Breast epithelium (tissue), 4 donors: ENCODE measurements around the gene RRM2. TPM values are rescaled to one million over a fixed set of nuclear protein-coding genes. Genes with fewer than 3 reads are reported as not detected.

Experiments
- DNase-seq, 2 donors: peaks; one replicate each; pipeline ENCODE4 v3.0.0-alpha.2; 2019; ENCODE audit warnings: low spot score in 2 of 2
- H3K27ac ChIP-seq, 2 donors: fragments of 200-600 bp; sonication (generic) in 1 of 2; one replicate each; pipeline ENCODE4 v1.5.1; 2016 to 2019; ENCODE audit warnings: mild to moderate bottlenecking in 1 of 2
- H3K27me3 ChIP-seq, 2 donors: fragments of 200-600 bp; sonication (generic) in 1 of 2; one replicate each; pipeline versions ENCODE4 v1.5.1 to v1.6.0; 2017 to 2019; ENCODE audit warnings: control low read depth in 1 of 2, mild to moderate bottlenecking in 1 of 2
- H3K36me3 ChIP-seq: fragments of 200-600 bp; one replicate; pipeline ENCODE4 v1.5.1; 2019
- H3K4me1 ChIP-seq, 2 donors: fragments of 200-600 bp; sonication (generic); one replicate each; pipeline ENCODE4 v1.5.1; 2016 to 2019; ENCODE audit warnings: control low read depth in 1 of 2
- H3K4me3 ChIP-seq, 3 donors: fragments of 200-600 bp; sonication (generic); 1 replicate in 2 of 3; 2 replicates in 1 of 3; pipeline ENCODE4 v1.5.1; 2016 to 2019; ENCODE audit warnings: mild to moderate bottlenecking in 3 of 3, moderate library complexity in 2 of 3
- H3K9me3 ChIP-seq, 2 donors: fragments of 200-600 bp; sonication (generic) in 1 of 2; one replicate each; pipeline ENCODE4 v1.5.1; 2016 to 2019; ENCODE audit warnings: control low read depth in 1 of 2
- POLR2A ChIP-seq: fragments of 450-650 bp; IDR thresholded peaks from one replicate; pipeline ENCODE4 v1.6.1; 2016; ENCODE audit warnings: antibody characterized with exemption, mild to moderate bottlenecking, moderate library complexity
- POLR2AphosphoS5 ChIP-seq, 3 donors: sonication (generic); formaldehyde crosslinking; IDR thresholded peaks; one replicate each; pipeline ENCODE4 v1.6.1; 2017; ENCODE audit warnings: antibody characterized with exemption in 3 of 3
- intact Hi-C: fragments of 100-400 bp; cut with DNase I; formaldehyde crosslinking; loops from one replicate; pipeline ENCODE4 v1.15.1; 2023; ENCODE audit warnings: low total_unique reads
- total RNA-seq, 3 donors: library from RNA; depleted of rRNA; stranded (reverse); fragments of >200 nt; gene quantifications; one replicate each; pipeline ENCODE4 v1.1.0, GENCODE V29; 2016
- TF ChIP-seq, protein P1 (sequence below), 3 donors: fragments of 450-650 bp; IDR thresholded peaks; one replicate each; pipeline ENCODE4 v1.5.1; 2016 to 2017; ENCODE audit warnings: antibody characterized with exemption in 3 of 3, mild to moderate bottlenecking in 3 of 3, moderate library complexity in 3 of 3

The RRM2 gene
- total RNA-seq, 3 donors from 2014 or later = 0.98 to 2.6 (median 1.6) TPM

DNA sequence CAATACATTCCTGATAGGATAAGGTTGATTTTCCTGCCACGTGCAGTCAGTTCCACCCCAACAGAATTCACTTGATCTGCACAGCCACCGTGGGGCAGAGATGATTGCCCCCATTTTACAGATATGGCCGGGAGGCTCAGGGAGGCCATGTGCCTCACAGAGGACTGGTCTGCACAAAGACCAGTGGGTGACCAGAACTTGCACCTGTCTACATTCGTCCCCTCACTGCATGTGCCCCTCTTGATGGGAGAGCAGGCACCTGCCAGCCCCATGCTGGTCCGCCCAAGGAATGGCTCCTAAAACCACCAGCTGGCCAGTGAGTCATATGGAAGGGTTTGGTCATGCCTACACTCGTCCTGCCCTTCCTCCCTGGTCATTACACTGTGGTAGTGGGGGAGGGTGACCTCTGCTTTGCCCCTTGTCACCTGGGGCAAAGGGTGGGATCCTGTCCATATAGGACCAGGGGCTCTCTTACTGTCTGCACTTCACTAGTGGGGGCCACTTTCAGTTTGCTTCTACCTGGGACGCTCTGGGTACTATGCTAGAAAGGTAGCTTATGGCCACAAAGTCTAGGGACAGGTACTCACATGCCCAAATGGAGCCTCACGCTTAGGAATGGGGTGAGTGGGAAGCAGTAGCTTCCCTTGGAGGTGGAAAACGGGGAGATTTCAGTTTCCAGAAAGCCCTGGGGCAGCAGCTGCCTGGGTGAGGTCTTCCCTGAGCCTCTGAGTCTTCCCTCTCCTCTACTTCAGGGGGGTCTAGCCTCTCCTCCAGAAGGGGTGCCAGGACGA, 14.7 kb downstream of the RRM2 start:
- no peaks in the 10 kb centered on the region for H3K36me3 ChIP-seq
- H3K4me1 ChIP-seq = no peaks in the 10 kb centered on the region
- H3K4me3 ChIP-seq = no peak overlapping the region
- H3K27ac ChIP-seq = no peak overlapping the region
- H3K27me3 ChIP-seq = no peaks in the 10 kb centered on the region
- no peak for DNase-seq
- intact Hi-C loops = no loop called here
- TF ChIP-seq POLR2AphosphoS5 (IDR thresholded peaks at IDR 0.05) = no peak
- no peak for TF ChIP-seq POLR2A
- TF ChIP-seq, protein P1, sequence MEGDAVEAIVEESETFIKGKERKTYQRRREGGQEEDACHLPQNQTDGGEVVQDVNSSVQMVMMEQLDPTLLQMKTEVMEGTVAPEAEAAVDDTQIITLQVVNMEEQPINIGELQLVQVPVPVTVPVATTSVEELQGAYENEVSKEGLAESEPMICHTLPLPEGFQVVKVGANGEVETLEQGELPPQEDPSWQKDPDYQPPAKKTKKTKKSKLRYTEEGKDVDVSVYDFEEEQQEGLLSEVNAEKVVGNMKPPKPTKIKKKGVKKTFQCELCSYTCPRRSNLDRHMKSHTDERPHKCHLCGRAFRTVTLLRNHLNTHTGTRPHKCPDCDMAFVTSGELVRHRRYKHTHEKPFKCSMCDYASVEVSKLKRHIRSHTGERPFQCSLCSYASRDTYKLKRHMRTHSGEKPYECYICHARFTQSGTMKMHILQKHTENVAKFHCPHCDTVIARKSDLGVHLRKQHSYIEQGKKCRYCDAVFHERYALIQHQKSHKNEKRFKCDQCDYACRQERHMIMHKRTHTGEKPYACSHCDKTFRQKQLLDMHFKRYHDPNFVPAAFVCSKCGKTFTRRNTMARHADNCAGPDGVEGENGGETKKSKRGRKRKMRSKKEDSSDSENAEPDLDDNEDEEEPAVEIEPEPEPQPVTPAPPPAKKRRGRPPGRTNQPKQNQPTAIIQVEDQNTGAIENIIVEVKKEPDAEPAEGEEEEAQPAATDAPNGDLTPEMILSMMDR (IDR thresholded peaks at IDR 0.05) = no peak
- H3K9me3 ChIP-seq = no peaks in the 10 kb centered on the region

DNA sequence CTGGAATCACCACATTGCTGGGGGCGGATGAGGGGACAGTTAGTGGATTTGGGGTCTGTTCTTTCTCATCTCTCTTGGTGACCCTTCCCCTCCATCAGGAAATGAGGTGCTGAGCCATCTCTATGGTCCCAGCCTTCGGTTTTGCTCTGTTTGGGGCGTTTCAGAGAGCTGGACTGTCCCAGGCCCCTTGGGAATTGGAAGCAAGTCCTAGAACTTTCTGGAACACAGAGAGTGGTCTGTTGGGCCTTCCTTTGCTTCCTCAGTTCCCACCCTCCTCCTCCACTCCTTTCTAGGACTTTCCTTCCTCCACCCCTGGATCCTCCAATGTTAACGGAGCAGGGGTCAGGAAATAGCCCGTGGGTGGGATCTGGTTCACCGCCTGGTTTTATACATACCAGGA, 17.0 kb downstream of the RRM2 start:
- Histone ChIP-seq H3K4me3 (no peak overlapping the region), H3K36me3 (no peaks in the 10 kb centered on the region), H3K9me3 (no peaks in the 10 kb centered on the region), H3K27ac (no peak overlapping the region), H3K27me3 (no peaks in the 10 kb centered on the region), H3K4me1 (no peaks in the 10 kb centered on the region)
- intact Hi-C loops = no loop called here
- no peak for DNase-seq
- no peak for TF ChIP-seq POLR2AphosphoS5 (IDR thresholded peaks at IDR 0.05)
- no peak for TF ChIP-seq POLR2A

DNA sequence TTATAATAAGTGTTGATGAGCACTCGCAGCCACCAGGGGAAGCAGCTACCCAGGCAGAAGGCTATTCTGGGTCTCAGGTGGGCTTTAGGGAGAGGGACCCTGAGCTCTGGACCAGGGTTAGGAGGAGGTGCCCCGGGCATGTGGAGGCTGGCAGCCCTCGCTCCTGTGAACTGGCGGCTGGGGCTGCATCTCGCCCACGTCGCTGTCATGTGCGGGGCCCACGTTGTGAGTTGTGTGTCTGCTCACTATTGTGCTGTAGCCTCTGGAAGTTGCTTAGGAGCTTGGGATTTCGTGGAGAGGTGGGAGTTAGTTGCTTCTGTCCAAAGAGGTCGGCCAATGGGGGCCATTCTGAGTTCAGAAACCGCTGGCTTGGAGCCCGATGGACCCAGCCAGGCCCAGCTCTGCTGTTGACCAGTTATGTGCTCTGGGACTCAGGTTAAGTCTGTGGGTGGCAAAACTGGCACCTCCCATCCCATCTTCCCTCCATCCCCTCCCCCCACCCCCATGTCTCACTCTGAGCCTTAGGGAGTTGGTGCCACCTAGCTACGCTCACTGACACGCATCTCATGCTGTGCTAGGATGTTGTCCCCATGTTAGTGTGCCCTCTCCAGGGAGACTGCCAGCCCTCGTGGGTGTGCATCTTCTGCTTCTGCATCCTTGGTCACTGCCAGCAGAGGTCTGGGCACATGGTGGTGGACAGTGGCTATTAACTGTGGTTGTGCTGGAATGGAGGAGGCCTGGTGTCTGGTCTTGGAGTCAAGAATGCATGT, 18.5 kb downstream of the RRM2 start:
- Histone ChIP-seq H3K27ac (no peak overlapping the region), H3K4me1 (no peaks in the 10 kb centered on the region), H3K36me3 (no peaks in the 10 kb centered on the region), H3K4me3 (no peak overlapping the region), H3K9me3 (no peaks in the 10 kb centered on the region), H3K27me3 (no peaks in the 10 kb centered on the region)
- intact Hi-C loops = no loop called here
- no peak for DNase-seq
- no peak for TF ChIP-seq POLR2AphosphoS5 (IDR thresholded peaks at IDR 0.05)
- no peak for TF ChIP-seq POLR2A
- TF ChIP-seq, protein P1 (IDR thresholded peaks at IDR 0.05) = no peak

DNA sequence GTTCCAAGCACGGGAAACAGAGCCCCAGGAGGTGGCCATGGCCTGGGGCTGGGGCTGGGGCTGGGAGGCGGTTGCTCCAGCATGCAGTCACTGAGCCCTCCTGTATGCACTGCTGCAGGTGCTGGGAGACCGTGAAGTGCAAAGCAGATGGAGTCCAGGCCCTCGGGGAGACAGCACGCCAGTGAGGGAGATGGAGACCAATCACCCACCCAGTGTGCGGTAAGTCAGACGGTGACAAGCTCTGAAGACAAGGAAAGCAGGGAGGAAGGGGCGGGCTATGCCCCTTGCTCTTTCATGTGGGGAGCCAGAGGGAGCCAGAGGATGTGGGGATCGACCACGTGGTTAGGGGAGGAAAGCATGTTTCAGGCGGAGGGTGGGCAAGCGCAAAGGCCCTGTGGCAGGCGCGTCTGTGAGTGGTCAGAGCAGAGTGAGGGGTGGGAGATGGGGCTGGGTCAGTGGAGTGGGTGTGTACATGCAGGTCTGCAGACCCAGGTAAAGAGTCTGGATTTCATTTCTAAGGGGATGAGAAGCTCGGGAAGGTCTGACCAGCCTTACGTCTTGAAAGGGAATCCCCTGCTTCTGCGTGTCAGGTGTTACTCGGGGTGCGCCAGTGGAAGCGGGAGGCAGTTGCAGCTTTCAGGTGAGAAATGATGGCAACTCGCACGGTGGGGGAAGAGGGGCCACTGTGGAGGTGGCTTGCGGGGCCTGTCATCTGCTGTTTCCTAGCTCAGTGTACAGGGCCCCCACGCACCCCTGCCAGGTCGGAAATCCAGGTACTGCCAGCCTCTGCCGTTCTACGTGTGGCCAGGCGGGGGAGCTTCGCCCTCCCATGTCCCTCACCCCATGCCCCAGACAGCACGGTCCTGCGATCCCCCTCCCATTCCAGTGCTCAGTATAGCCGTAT, 19.4 kb downstream of the RRM2 start:
- H3K4me3 ChIP-seq = no peak overlapping the region
- H3K27me3 ChIP-seq = no peaks in the 10 kb centered on the region
- no peaks in the 10 kb centered on the region for H3K9me3 ChIP-seq
- H3K27ac ChIP-seq = no peak overlapping the region
- no peak for DNase-seq
- intact Hi-C loops = no loop called here
- H3K4me1 ChIP-seq = no peaks in the 10 kb centered on the region
- H3K36me3 ChIP-seq = no peaks in the 10 kb centered on the region
- no peak for TF ChIP-seq POLR2AphosphoS5 (IDR thresholded peaks at IDR 0.05)
- TF ChIP-seq, protein P1 (IDR thresholded peaks at IDR 0.05) = peak in 2 of 3 donors; percentile 46 to 56

DNA sequence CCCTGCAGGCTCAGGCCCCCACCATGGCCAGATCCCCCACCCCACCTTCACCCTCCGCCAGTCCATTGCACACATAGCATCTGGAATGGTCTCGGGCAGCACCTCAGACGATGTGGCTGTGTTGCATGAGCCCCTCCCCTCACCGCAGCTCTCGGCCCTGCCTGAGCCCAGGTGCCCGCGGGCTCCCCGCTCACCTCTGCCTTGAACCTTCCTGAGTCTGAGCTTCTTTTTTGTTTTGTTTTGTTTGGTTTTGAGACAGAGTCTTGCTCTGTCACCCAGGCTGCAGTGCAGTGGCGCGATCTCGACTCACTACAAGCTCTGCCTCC, 20.1 kb downstream of the RRM2 start:
- intact Hi-C loops = no loop called here

More for the DNA sequence above, 20.1 kb downstream of the RRM2 start:
- no peak overlapping the region for H3K4me3 ChIP-seq
- H3K27ac ChIP-seq = no peak overlapping the region
- TF ChIP-seq, protein P1 (IDR thresholded peaks at IDR 0.05) = peak in 1 of 3 donors; percentile 5
- TF ChIP-seq POLR2AphosphoS5 (IDR thresholded peaks at IDR 0.05) = no peak
- H3K27me3 ChIP-seq = no peaks in the 10 kb centered on the region
- no peaks in the 10 kb centered on the region for H3K9me3 ChIP-seq
- no peaks in the 10 kb centered on the region for H3K4me1 ChIP-seq
- no peak for DNase-seq
- H3K36me3 ChIP-seq = no peaks in the 10 kb centered on the region
